Dermis microvascular lymphatic vessel endothelial cell (primary cell): ENCODE data around the gene OR4N5. TPM values are rescaled to one million over a fixed set of nuclear protein-coding genes. Genes with fewer than 3 reads are reported as not detected.
"Not testable (repeated sequence)": the region's sequence is repeated elsewhere in the genome, so short reads cannot be mapped to it uniquely, and the experiment has no call there.

Experiments
- DNase-seq, 2 donors: peaks; one replicate each; pipeline versions ENCODE4 v3.0.0 to v3.0.0-alpha.2; 2010; ENCODE audit warnings: low read depth in 2 of 2
- total RNA-seq: library from RNA; depleted of rRNA; stranded (reverse); fragments of >200 nt; gene quantifications from 2 replicates; pipeline ENCODE4 v1.2.1, GENCODE V29; 2014

The OR4N5 gene, protein sequence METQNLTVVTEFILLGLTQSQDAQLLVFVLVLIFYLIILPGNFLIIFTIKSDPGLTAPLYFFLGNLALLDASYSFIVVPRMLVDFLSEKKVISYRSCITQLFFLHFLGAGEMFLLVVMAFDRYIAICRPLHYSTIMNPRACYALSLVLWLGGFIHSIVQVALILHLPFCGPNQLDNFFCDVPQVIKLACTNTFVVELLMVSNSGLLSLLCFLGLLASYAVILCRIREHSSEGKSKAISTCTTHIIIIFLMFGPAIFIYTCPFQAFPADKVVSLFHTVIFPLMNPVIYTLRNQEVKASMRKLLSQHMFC
- total RNA-seq: not detected in 2 replicates

GRCh38 chr14:20138520-20138919 is at the start of gene OR4N5:
TSS of gene OR4N5 (plus strand) at chr14:20138820. CDS start at chr14:20143736, 4,916 bp downstream.
- no peak for DNase-seq

DNA sequence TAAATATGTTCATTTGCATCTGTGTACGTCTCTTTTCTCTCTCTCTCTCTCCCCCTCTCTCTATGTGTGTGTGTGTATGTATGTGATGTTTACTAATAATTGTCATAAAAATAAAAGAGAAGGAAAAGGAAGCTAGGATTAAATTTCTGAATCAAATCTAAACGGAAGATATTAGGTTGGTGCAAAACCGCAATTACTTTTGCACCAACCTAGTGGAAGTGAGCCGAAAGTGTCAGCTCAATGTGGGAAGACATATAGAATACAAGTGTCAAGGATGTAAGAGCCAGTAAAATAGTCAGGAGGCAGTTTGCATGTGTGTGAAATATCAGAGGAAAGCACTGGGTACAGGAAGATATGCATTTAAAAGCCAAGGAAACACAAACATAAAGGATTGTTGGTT is 46.6 kb upstream of the OR4N5 start:
- no peak for DNase-seq

DNA sequence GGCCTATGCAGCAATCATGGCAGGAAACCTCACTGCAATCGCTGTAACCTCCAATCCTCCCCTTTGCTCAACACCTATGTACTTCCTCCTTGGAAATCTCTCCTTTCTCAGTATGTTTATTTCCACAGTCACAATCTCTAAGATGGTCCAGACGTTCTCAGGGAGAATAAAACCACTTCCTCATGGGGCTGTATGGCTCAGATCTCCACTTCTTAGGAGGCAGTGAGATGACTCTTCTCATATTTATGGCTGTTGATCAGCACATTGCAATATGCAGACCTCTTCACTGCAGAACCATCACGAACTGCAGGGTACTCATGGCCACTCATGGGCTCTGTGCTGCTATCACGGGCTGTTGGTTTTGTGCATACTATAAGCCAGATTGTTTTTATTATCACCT is 45.2 kb upstream of the OR4N5 start:
- no peak for DNase-seq

DNA sequence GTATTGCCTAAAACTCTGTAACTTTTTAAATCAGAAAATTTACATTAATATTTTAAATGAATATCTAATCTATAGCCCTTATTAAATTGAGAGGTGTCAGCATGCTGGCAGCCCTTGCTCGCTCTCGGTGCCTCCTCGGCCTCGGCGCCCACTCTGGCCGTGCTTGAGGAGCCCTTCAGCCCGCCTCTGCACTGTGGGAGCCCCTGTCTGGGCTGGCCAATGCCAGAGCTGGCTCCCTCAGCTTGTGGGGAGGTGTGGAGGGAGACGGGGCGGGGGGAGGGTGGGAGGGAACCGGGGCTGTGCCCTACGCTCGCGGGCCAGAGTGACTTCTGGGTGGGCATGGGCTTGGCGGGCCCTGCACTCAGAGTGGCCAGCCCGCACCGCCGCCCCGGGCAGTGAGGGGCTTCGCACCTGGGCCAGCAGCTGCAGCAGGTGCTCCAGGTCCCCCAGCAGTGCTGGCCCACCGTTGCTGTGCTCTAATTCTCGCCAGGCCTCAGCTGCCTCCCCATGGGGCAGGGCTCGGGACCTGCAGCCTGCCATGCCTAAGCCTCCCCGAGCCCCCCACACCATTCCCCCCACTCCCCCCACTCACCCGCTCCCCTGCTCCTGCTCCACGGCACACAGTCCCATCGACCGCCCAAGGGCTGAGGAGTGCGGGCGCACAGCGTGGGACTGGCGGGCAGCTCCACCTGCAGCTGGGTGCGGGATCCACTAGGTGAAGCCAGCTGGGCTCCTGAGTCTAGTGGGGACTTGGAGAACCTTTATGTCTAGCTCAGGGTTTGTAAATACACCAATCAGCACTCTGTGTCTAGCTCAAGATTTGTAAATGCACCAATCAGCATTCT is 39.5 kb upstream of the OR4N5 start:
- DNase-seq: not testable (repeated sequence)

DNA sequence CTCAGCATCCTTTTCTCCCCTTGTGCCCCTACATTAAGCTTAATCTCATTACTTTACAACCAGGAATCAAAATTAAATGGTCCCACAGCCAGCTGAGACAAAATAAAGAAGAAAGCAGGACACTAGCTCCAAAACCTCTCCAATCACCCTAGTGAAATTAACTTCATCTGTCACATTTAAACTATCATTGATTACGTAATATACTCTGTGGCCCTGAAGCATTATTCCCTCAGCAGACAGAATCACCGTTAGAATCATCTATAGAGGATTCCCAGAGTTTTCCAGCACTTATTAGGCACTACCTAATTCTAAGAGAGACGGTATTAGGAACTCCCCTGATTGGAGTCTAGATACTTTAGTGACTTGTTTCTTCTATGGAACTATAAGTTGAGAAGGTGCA is 28.2 kb upstream of the OR4N5 start, which contains the start of gene OR4K17:
OR4K17 (plus strand) TSS at position 302 of the 400 bp plus-strand sequence. CDS start 6,761 bp downstream, outside the sequence.
- no peak for DNase-seq

DNA sequence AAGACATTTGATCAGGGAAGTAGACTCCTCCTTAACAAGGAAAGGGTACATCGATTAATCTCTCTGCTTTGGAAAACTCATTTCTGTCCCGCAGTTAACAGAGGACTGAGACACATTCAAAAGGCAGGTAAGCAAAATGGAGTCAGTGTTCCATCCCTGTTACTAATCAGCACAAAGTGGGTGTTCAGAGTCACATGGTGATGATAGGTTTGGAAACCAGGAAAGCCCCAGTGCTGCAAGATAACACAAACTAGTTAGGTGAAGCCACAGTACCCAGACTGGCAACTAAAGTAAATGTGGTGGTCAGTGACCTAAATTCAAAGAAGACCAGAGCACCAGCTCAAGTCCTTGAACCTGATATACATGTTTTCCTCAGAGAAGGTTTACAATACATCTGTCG is 26.3 kb upstream of the OR4N5 start:
- DNase-seq: no peak

GRCh38 chr14:20116748-20117147 is 21.9 kb upstream of the OR4N5 start:
- no peak for DNase-seq

DNA sequence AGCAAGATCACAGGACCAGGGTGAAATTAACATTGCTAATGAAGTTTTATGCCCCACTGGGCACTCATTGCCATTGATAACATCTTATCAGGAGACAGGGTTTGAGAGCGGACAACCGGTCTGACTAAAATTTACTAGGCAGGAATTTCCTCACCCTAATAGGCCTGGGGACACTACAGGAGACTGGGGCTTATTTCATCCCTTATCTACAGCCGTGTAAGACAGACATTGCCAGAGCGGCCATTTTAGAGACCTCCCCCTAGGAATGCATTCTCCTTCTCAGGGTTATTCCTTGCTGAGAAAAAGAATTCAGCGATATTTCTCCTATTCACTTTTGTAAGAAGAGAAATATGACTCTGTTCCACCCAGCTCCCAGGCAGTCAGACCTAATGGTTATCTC is 19.8 kb upstream of the OR4N5 start:
- DNase-seq: no peak

DNA sequence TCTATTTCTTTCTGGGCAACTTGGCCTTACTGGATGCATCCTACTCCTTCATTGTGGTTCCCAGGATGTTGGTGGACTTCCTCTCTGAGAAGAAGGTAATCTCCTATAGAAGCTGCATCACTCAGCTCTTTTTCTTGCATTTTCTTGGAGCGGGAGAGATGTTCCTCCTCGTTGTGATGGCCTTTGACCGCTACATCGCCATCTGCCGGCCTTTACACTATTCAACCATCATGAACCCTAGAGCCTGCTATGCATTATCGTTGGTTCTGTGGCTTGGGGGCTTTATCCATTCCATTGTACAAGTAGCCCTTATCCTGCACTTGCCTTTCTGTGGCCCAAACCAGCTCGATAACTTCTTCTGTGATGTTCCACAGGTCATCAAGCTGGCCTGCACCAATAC is 5.3 kb downstream of the OR4N5 start:
- DNase-seq: no peak

GRCh38 chr14:20144820-20145219 is 6.2 kb downstream of the OR4N5 start:
- no peak for DNase-seq

DNA sequence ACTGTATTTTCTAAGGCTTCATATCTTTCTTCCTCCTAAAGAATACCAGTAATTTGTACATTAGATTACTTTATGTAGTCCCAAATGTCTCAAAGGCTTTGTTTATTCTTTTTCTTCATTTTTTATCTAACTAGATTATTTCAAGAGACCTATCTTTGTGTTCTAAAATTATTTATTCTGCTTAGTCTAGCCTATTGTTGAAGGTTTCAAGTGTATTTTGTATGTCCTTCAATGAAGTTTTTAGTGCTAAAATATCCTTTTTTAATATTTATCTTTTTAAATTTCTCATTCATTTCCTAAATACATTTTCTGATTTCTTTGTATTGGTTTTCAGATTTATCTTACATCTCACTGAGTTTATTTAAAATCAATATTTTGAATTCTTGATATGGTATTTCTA is 25.8 kb downstream of the OR4N5 start:
- DNase-seq: no peak

- no peak for DNase-seq
Measured at GRCh38 chr14:20167091-20167490, 28.5 kb downstream of the OR4N5 start.

DNA sequence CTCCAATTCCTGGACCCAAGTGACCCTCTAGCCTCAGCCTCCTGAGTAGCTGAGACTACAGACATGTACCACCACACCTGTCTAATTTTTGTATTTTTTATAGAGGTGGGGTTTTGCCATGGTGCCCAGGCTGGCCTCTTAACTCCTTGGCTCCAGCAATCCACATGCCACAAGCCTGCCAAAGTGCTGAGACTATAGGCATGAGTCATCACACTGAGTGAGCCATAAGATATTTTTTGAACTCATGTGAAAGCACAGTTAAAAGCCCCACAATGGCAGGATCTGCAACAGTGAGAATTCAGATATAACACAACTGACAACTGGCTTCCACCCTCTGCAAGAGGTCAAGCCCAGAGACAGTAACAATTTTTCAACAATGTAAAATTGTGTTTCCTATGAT is 31.2 kb downstream of the OR4N5 start:
- DNase-seq: not testable (repeated sequence)

DNA sequence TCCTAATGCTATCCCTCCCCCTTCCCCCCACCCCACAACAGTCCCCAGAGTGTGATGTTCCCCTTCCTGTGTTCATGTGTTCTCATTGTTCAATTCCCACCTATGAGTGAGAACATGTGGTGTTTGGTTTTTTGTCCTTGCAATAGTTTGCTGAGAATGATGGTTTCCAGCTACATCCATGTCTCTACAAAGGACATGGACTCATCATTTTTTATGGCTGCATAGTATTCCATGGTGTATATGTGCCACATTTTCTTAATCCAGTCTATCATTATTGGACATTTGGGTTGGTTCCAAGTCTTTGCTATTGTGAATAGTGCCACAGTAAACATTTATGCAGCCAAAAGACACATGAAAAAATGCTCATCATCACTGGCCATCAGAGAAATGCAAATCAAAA is 35.6 kb downstream of the OR4N5 start:
- DNase-seq: not testable (repeated sequence)

DNA sequence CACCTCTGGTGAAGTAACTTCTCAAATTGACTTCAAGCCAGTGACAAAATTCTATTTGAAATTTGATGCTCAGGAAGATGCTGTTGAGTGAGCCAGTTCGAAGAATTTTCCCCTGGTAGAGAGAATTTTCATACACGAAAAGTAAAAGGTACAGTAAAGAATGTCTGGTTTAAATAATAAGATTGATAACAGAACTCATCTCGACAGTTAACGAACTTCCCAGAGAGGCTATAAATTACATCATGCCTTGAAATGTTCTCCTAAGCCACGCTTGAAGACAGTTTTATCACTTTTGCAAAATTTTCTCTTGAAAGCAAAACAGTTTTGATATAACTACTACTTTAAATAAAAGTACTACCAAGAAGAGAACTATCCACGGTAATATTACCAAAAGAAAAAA is 37.7 kb downstream of the OR4N5 start:
- no peak for DNase-seq

DNA sequence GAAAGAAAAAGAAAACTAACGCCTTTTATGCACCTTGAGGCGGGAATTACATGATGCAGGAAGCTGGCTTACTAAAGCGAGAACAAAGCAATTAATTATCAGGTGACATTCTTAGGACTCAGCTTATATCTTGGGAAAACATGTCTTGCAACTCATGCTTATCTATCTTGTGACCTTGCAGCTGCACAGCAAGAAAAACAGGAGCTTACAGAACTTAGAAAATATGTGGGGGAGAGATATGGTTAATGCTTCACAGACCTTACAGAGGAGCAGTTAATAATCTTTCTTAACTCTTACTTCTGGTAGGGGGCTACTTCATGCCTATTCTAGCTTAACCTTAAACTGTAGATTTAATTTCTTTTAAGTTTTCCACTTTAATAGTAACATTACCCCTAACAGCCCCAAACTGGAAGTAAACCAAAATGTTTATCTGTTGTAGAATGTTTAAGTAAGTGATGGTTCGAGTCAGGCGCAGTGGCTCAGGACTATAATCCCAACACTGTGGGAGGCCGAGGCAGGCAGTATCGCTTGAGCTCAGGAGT is 38.9 kb downstream of the OR4N5 start:
- DNase-seq: no peak

- no peak for DNase-seq
Measured at GRCh38 chr14:20179218-20179617, 40.6 kb downstream of the OR4N5 start.

DNA sequence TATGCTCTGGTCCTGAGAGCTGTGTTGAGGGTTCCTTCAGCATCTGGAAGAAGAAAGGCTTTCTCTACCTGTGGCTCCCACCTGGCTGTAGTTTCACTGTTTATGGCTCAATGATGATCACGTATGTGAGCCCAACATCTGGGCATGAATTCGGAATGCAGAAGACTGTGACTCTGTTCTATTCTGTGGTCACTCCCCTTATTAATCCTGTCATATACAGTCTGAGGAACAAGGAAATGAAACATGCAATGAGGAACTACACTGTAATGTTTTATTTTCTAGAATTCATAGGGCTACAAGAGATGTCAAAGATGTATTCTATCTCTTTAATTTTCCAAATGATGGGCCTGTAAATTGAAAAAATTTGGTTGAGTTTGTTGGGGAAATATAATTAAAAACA is 41.3 kb downstream of the OR4N5 start:
- DNase-seq: no peak

GRCh38 chr14:20180486-20180885 is 41.9 kb downstream of the OR4N5 start:
- DNase-seq: no peak

GRCh38 chr14:20184181-20184580 is 45.6 kb downstream of the OR4N5 start:
- no peak for DNase-seq

- no peak for DNase-seq
Measured at GRCh38 chr14:20190596-20190995, 52.0 kb downstream of the OR4N5 start, which contains the start of gene OR11G2. TSS of gene OR11G2 (plus strand) at chr14:20190896. CDS start at chr14:20197438, 6,542 bp downstream.

DNA sequence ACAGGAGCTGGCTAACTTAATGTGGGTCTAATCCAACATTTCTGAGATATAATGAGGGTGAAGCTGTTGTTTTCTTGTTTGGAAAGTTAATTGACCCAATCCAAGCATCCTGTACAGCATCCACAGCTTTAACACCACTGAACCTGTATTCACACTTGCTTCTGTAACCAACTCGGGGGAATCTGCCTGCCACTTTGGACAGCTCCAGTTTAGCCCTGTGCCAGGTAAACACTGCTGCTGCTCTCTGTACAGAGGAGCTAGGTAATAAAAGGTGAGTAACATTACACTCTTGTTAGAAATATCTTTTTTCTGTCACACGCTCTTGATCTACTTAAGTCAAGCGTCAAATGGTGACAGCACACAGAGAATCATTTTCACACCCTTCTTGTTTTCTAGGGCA is 52.8 kb downstream of the OR4N5 start:
- DNase-seq: no peak
